Keratinocyte (primary cell): Measurements from ENCODE around the gene AEN. TPM values are rescaled to one million over a fixed set of nuclear protein-coding genes. Genes with fewer than 3 reads are reported as not detected.

ENCODE experiments used
- DNase-seq: peaks from one replicate; pipeline ENCODE4 v3.0.0-alpha.2; 2011; ENCODE audit warnings: low read depth, missing footprints, low spot score
- FAIRE-seq: peaks from 2 replicates; lab custom pipeline; 2011; peaks lifted over from hg19 to GRCh38; lab: Jason Lieb, UNC
- H2AFZ ChIP-seq: 2 replicates; pipeline ENCODE4 v1.6.0; 2012; ENCODE audit warnings: low read length, control low read depth, inconsistent platforms; ENCODE audit not compliant: control insufficient read depth
- H3K27ac ChIP-seq: 2 replicates; pipeline ENCODE4 v1.5.1; 2011; ENCODE audit warnings: low read length; ENCODE audit not compliant: control insufficient read depth, insufficient read depth
- H3K27me3 ChIP-seq: 3 replicates; pipeline ENCODE4 v1.6.0; 2011; ENCODE audit warnings: low read length; ENCODE audit not compliant: control insufficient read depth, insufficient read depth; ENCODE audit errors: extremely low read depth
- H3K36me3 ChIP-seq, 2 experiments: 2 replicates in 1 of 2; 3 replicates in 1 of 2; pipeline ENCODE4 v1.5.1; 2011; ENCODE audit warnings: low read length in 2 of 2, mild to moderate bottlenecking in 1 of 2; ENCODE audit not compliant: control insufficient read depth in 2 of 2, insufficient read depth in 2 of 2; ENCODE audit errors: extremely low read depth in 1 of 2
- H3K4me1 ChIP-seq: 3 replicates; pipeline ENCODE4 v1.5.1; 2011; ENCODE audit warnings: low read length; ENCODE audit not compliant: control insufficient read depth, insufficient read depth; ENCODE audit errors: extremely low read depth
- H3K4me2 ChIP-seq: 3 replicates; pipeline ENCODE4 v1.6.0; 2011; ENCODE audit warnings: low read depth, low read length; ENCODE audit not compliant: control insufficient read depth, insufficient read depth; ENCODE audit errors: extremely low read depth
- H3K4me3 ChIP-seq, 3 experiments: fragments of 200-600 bp in 1 of 3; sonication (generic) in 1 of 3; 2 replicates in 2 of 3; 3 replicates in 1 of 3; pipeline ENCODE4 v1.5.1; 2011 to 2016; ENCODE audit warnings: low read length in 3 of 3, mild to moderate bottlenecking in 3 of 3, control low read depth in 2 of 3, inconsistent platforms in 1 of 3, low read depth in 1 of 3, mixed read lengths in 1 of 3, mixed run types in 1 of 3, moderate library complexity in 1 of 3; ENCODE audit not compliant: control insufficient read depth in 2 of 3, insufficient read depth in 2 of 3; ENCODE audit errors: extremely low read depth in 1 of 3
- H3K79me2 ChIP-seq: 2 replicates; pipeline ENCODE4 v1.6.0; 2012; ENCODE audit warnings: low read length; ENCODE audit not compliant: control insufficient read depth, insufficient read depth
- H3K9ac ChIP-seq: 3 replicates; pipeline ENCODE4 v1.6.0; 2011; ENCODE audit warnings: low read length; ENCODE audit not compliant: control insufficient read depth, insufficient read depth; ENCODE audit errors: extremely low read depth
- H3K9me1 ChIP-seq: 3 replicates; pipeline ENCODE4 v1.6.0; 2011; ENCODE audit warnings: low read length; ENCODE audit not compliant: control insufficient read depth, insufficient read depth; ENCODE audit errors: extremely low read depth
- H3K9me3 ChIP-seq: 2 replicates; pipeline ENCODE4 v1.5.1; 2012; ENCODE audit warnings: low read depth, low read length; ENCODE audit not compliant: control insufficient read depth
- H4K20me1 ChIP-seq: 3 replicates; pipeline ENCODE4 v1.6.0; 2011; ENCODE audit warnings: low read length; ENCODE audit not compliant: control insufficient read depth, insufficient read depth; ENCODE audit errors: extremely low read depth
- EZH2 ChIP-seq: IDR thresholded peaks from one replicate; pipeline ENCODE4 v1.6.1; 2012; ENCODE audit warnings: inconsistent platforms, mild to moderate bottlenecking, low read length, moderate library complexity
- dilution Hi-C: fragments of 300-500 bp; cut with MboI; formaldehyde crosslinking; loops from one replicate; pipeline ENCODE4 v1.7.0; 2020; ENCODE audit warnings: low sequenced_read_pairs; ENCODE audit not compliant: extremely low pct_ligation_motif_present
- polyA plus RNA-seq, 5 experiments: library from polyadenylated mRNA; depleted of rRNA in 3 of 5; stranded (reverse) in 3 of 5; stranded (forward) in 1 of 5; unstranded in 1 of 5; fragments of >200 nt; gene quantifications; 1 replicate in 1 of 5; 2 replicates in 3 of 5; 3 replicates in 1 of 5; pipeline versions ENCODE4 v1.2.1 to v1.2.3, GENCODE V29; 2011 to 2012; ENCODE audit warnings: missing spikeins in 2 of 5, low read depth in 1 of 5, low replicate concordance in 1 of 5
- TF ChIP-seq, protein P1 (sequence below), 3 experiments: IDR thresholded peaks in 1 of 3; conservative IDR thresholded peaks in 1 of 3; optimal IDR thresholded peaks in 1 of 3; 2 replicates in 2 of 3; 3 replicates in 1 of 3; pipeline versions ENCODE3 to v1.5.1; 2011; ENCODE audit warnings: low read length in 3 of 3, mild to moderate bottlenecking in 3 of 3, moderate library complexity in 2 of 3, control low read depth in 1 of 3, inconsistent platforms in 1 of 3; ENCODE audit not compliant: insufficient read depth in 2 of 3; ENCODE audit errors: extremely low read depth in 1 of 3

Gene AEN
- polyA plus RNA-seq, 1 donor (not counting 4 experiments of a cell fraction or from before 2014, with no cell fraction given), result 27.5 TPM

DNA sequence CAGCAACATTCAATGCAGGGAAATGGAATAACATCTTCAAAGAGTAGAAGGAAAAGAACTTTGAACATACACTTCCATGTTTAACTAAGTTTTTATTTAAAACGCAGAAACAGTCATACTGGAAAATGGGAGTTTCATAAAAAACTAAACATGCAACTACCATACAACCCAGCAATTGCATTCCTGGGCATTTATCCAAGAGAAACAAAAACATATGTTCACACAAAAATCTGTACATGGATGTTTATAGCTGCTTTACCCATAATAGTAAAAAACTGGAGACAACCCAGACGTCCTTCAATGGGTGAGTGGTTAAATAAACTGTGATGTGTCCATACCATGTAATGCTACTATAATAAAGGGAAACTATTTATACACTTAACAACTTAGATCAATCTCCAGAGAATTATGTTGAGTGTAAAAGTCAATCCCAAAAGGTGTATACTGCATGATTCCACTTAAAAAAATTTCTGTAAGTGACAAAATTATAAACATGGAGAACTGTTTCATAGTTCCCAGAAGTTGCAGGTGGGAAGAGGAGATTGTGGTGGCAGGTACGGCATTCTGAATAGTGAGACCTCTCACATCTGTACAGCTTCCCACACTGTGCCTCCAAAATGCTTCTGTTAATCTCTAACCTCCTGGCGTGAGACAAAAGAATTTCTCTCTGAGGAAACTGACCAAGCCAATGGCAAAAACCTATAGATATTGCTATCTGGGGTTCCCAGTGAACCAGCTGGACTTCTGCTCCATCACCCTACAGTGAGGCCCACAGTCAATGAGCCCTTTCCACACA, 40.8 kb downstream of the AEN start:
- no peaks in the 10 kb centered on the region for H3K79me2 ChIP-seq
- no peak overlapping the region for H3K9ac ChIP-seq
- no peaks in the 10 kb centered on the region for H3K27me3 ChIP-seq
- no peaks in the 10 kb centered on the region for H4K20me1 ChIP-seq
- FAIRE-seq (no peak), DNase-seq (no peak)
- no peak overlapping the region for H2AFZ ChIP-seq
- no peak overlapping the region for H3K4me3 ChIP-seq
- no peak overlapping the region for H3K27ac ChIP-seq
- no peaks in the 10 kb centered on the region for H3K9me1 ChIP-seq
- no peaks in the 10 kb centered on the region for H3K9me3 ChIP-seq
- H3K4me2 ChIP-seq, result no peak overlapping the region
- dilution Hi-C loops, result no loop called here
- TF ChIP-seq EZH2, result no peak
- TF ChIP-seq, protein P1, sequence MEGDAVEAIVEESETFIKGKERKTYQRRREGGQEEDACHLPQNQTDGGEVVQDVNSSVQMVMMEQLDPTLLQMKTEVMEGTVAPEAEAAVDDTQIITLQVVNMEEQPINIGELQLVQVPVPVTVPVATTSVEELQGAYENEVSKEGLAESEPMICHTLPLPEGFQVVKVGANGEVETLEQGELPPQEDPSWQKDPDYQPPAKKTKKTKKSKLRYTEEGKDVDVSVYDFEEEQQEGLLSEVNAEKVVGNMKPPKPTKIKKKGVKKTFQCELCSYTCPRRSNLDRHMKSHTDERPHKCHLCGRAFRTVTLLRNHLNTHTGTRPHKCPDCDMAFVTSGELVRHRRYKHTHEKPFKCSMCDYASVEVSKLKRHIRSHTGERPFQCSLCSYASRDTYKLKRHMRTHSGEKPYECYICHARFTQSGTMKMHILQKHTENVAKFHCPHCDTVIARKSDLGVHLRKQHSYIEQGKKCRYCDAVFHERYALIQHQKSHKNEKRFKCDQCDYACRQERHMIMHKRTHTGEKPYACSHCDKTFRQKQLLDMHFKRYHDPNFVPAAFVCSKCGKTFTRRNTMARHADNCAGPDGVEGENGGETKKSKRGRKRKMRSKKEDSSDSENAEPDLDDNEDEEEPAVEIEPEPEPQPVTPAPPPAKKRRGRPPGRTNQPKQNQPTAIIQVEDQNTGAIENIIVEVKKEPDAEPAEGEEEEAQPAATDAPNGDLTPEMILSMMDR (optimal IDR thresholded peaks at IDR 0.05 in 1 of 3, IDR thresholded peaks at IDR 0.05 in 1 of 3, conservative IDR thresholded peaks at IDR 0.05 in 1 of 3; ENCODE audit: extremely low read depth in 1 of 3, insufficient read depth in 2 of 3, low read length in 3 of 3), result no peak
- H3K36me3 ChIP-seq, result no peaks in the 10 kb centered on the region
- H3K4me1 ChIP-seq, result peaks cover 18% of the 10 kb centered on the region

DNA sequence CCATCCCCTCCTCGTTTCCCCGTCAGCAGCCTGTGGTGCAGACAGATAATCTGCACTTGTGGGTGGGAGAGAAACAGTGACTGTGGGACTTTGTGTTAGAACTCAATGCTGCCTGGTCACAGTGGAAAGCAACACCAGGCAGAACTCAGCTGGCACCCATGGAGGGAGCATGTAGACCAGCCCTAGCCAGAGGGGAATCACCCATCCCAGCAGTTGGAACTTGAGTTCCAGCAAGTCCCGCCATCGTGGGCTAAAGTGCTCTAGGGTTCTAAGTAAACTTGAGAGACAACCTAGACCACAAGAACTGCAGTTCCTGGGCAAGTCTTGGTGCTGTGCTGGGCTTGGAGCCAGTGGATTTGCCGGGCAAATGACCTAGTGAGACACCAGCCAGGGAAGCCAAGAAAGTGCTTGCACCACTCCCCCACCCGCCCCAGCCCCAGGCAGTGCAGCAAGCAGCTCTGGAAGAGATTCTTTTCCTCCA, 42.0 kb downstream of the AEN start:
- no peak for FAIRE-seq

More for the DNA sequence above, 42.0 kb downstream of the AEN start:
- Histone ChIP-seq H3K27me3 (no peaks in the 10 kb centered on the region), H3K9me3 (no peaks in the 10 kb centered on the region), H3K4me2 (no peak overlapping the region), H3K9me1 (no peaks in the 10 kb centered on the region), H3K27ac (no peak overlapping the region), H3K4me3 (no peak overlapping the region), H3K4me1 (peaks cover 18% of the 10 kb centered on the region), H3K36me3 (no peaks in the 10 kb centered on the region), H3K79me2 (no peaks in the 10 kb centered on the region), H3K9ac (no peak overlapping the region), H4K20me1 (no peaks in the 10 kb centered on the region), H2AFZ (peak overlapping the region; percentile 2)
- no peak for DNase-seq
- TF ChIP-seq, protein P1 (optimal IDR thresholded peaks at IDR 0.05 in 1 of 3, IDR thresholded peaks at IDR 0.05 in 1 of 3, conservative IDR thresholded peaks at IDR 0.05 in 1 of 3; ENCODE audit: extremely low read depth in 1 of 3, insufficient read depth in 2 of 3, low read length in 3 of 3), result no peak
- TF ChIP-seq EZH2, result no peak
- dilution Hi-C loops, result no loop called here
